ENCODE data around the gene UQCC2.

- no peak for TF ChIP-seq EZH2phosphoT487 (IDR thresholded peaks at IDR 0.05; ENCODE audit: insufficient read depth, low read depth)
- no peak for TF ChIP-seq EZH2 (IDR thresholded peaks at IDR 0.05; ENCODE audit: insufficient read depth, poor library complexity, severe bottlenecking)
Measured at GRCh38 chr6:33698494-33698893, 13.0 kb downstream of the UQCC2 start.

Measured in GM23248 (cell line).